CMK (cell line): ENCODE results near the gene ADAM22.

Source experiments
- DNase-seq: peaks from one replicate; pipeline ENCODE4 v3.0.0-alpha.2; 2010; ENCODE audit warnings: low read depth

ADAM22 gene

GRCh38 chr7:87959336-87959735, 25.3 kb downstream of the ADAM22 start:
- DNase-seq = no peak

GRCh38 chr7:87960239-87960638, 26.2 kb downstream of the ADAM22 start:
- no peak for DNase-seq

GRCh38 chr7:87961754-87962153, 27.7 kb downstream of the ADAM22 start:
- DNase-seq = no peak

GRCh38 chr7:87966271-87966670, 32.2 kb downstream of the ADAM22 start:
- no peak for DNase-seq

- DNase-seq = no peak
Observed at GRCh38 chr7:87968021-87968420, 34.0 kb downstream of the ADAM22 start.

GRCh38 chr7:87982116-87982515, 48.1 kb downstream of the ADAM22 start:
- no peak for DNase-seq

- DNase-seq = no peak
Observed at GRCh38 chr7:87984088-87984487, 50.0 kb downstream of the ADAM22 start.

GRCh38 chr7:87993269-87993668, 59.2 kb downstream of the ADAM22 start:
- no peak for DNase-seq

- DNase-seq = no peak
Observed at GRCh38 chr7:87999261-87999660, 65.2 kb downstream of the ADAM22 start.

GRCh38 chr7:88001744-88002530, 67.9 kb downstream of the ADAM22 start:
- DNase-seq = no peak

GRCh38 chr7:88002617-88003016, 68.6 kb downstream of the ADAM22 start:
- DNase-seq = no peak

GRCh38 chr7:88003581-88003980, 69.5 kb downstream of the ADAM22 start:
- no peak for DNase-seq

- no peak for DNase-seq
Observed at GRCh38 chr7:88005191-88005590, 71.1 kb downstream of the ADAM22 start.

- no peak for DNase-seq
Observed at GRCh38 chr7:88009651-88010050, 75.6 kb downstream of the ADAM22 start.

GRCh38 chr7:88012086-88012485, 78.0 kb downstream of the ADAM22 start:
- DNase-seq = no peak

- no peak for DNase-seq
Observed at GRCh38 chr7:88013981-88014380, 79.9 kb downstream of the ADAM22 start.

- no peak for DNase-seq
Observed at GRCh38 chr7:88014581-88014980, 80.5 kb downstream of the ADAM22 start.

GRCh38 chr7:88015309-88015708, 81.3 kb downstream of the ADAM22 start:
- DNase-seq = no peak

GRCh38 chr7:88018501-88018900, 84.5 kb downstream of the ADAM22 start:
- no peak for DNase-seq

- DNase-seq = no peak
Observed at GRCh38 chr7:88020953-88021665, 87.1 kb downstream of the ADAM22 start.

GRCh38 chr7:88027724-88028123, 93.7 kb downstream of the ADAM22 start:
- DNase-seq = no peak

- no peak for DNase-seq
Observed at GRCh38 chr7:88034083-88034695, 100.1 kb downstream of the ADAM22 start.

GRCh38 chr7:88037050-88037449, 103.0 kb downstream of the ADAM22 start:
- no peak for DNase-seq
